ACC112 (cell line): ENCODE data around the gene OR10H1.
"Not testable (repeated sequence)": the region's sequence is repeated elsewhere in the genome, so short reads cannot be mapped to it uniquely, and the experiment has no call there.

Source experiments
- H2AFZ ChIP-seq: fragments of 200-600 bp; sonication (generic); one replicate; pipeline ENCODE4 v1.6.0; 2017; ENCODE audit warnings: antibody characterized with exemption, low read length; ENCODE audit not compliant: unreplicated experiment
- H3K27ac ChIP-seq: fragments of 200-600 bp; sonication (generic); 2 replicates; pipeline ENCODE4 v1.5.1; 2014; ENCODE audit warnings: low read depth, mild to moderate bottlenecking, antibody characterized with exemption, low read length, moderate library complexity
- H3K27me3 ChIP-seq: fragments of 200-600 bp; sonication (generic); 2 replicates; pipeline ENCODE4 v1.6.1; 2014; ENCODE audit warnings: mild to moderate bottlenecking, antibody characterized with exemption, low read length, moderate library complexity, mixed read lengths; ENCODE audit not compliant: insufficient read depth
- H3K36me3 ChIP-seq: fragments of 200-600 bp; sonication (generic); 2 replicates; pipeline ENCODE4 v1.6.1; 2016; ENCODE audit warnings: mild to moderate bottlenecking, antibody characterized with exemption, low read length, moderate library complexity, mixed read lengths; ENCODE audit not compliant: insufficient read depth
- H3K4me1 ChIP-seq: fragments of 200-600 bp; sonication (generic); one replicate; pipeline ENCODE4 v1.6.1; 2016; ENCODE audit warnings: low read length, mixed read lengths; ENCODE audit not compliant: insufficient read depth, unreplicated experiment, control insufficient read depth
- H3K4me3 ChIP-seq: fragments of 200-600 bp; sonication (generic); 2 replicates; pipeline ENCODE4 v1.5.1; 2014; ENCODE audit warnings: mild to moderate bottlenecking, low read depth, low read length
- H3K79me2 ChIP-seq: fragments of 200-600 bp; sonication (generic); one replicate; pipeline ENCODE4 v1.6.0; 2016; ENCODE audit warnings: low read length; ENCODE audit not compliant: control insufficient read depth, unreplicated experiment, insufficient read depth

The OR10H1 gene

GRCh38 chr19:15788594-15789270 lies 26.7 kb downstream of the OR10H1 start:
- H3K79me2 ChIP-seq, result no peaks in the 10 kb centered on the region
- H3K27me3 ChIP-seq, result no peaks in the 10 kb centered on the region
- no peak overlapping the region for H2AFZ ChIP-seq
- no peak overlapping the region for H3K4me3 ChIP-seq
- no peak overlapping the region for H3K27ac ChIP-seq
- H3K36me3 ChIP-seq, result no peaks in the 10 kb centered on the region
- no peaks in the 10 kb centered on the region for H3K4me1 ChIP-seq

DNA sequence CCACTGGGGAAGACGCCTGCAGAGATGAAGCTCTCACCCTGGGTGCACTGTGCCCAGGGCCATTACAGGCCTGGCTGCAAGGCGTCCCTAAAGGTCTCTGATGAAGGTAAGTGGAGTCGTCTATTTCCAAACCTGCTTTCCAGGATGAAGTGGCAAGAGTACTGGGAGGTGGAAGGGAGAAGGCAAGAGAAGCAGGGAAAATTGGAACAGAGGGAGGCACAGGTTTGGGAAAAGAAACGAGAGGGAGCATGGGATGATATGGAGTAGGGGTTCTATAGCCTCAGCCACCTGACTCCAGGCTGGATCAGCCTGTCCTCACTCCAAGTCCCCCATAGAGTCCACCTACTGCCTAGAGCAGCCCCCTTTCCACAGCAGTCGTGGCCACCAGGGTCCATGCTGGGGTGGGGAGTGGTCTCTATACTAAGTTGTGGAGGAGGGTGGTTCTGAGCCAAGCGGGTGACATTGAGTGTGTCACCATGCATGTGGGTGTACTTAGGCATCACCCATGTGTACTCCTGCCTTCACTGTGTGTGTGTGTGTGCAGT lies 27.8 kb downstream of the OR10H1 start, which contains the start of gene OR10H5:
OR10H5 (plus strand) TSS at position 51 of the 545 bp plus-strand sequence. CDS start 6,388 bp downstream, outside the sequence.
- Histone ChIP-seq H3K27me3 (no peaks in the 10 kb centered on the region), H3K36me3 (no peaks in the 10 kb centered on the region)

GRCh38 chr19:15782896-15783295 lies 32.6 kb downstream of the OR10H1 start:
- not testable (repeated sequence) for H3K36me3 ChIP-seq, H3K79me2 ChIP-seq, H2AFZ ChIP-seq, H3K4me3 ChIP-seq, H3K27ac ChIP-seq, H3K27me3 ChIP-seq, H3K4me1 ChIP-seq

More for the DNA sequence above, 27.8 kb downstream of the OR10H1 start, which contains the start of gene OR10H5:
- no peak within 1 kb of the TSS for H3K4me3 ChIP-seq
- no peak within 1 kb of the TSS for H3K27ac ChIP-seq
- H3K4me1 ChIP-seq, result no peaks in the 10 kb centered on the region
- no peaks in the 10 kb centered on the region for H3K79me2 ChIP-seq
- no peak within 1 kb of the TSS for H2AFZ ChIP-seq

DNA sequence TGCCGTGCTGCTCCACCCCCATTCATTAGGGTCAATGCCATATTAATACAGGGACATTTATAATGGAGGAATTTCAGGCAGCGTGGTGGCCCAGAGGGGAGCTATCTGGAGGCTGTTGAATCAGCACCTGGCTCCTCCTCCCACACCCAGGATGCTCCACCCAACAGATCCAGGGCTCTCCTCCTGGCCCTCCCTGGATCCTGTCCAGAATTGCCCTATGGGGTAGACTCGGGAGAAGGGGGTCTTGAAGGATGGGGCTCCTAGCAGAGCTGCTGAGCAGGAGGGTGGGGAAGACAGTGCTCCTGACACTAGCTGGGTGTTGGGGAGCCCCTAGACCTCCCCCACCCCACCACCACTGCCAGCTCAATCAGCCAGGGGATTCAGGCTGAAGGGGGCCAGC lies 33.3 kb downstream of the OR10H1 start:
- Histone ChIP-seq H3K4me1 (no peaks in the 10 kb centered on the region), H3K79me2 (no peaks in the 10 kb centered on the region), H3K27me3 (no peaks in the 10 kb centered on the region), H3K27ac (no peak overlapping the region), H3K36me3 (no peaks in the 10 kb centered on the region), H3K4me3 (no peak overlapping the region), H2AFZ (no peak overlapping the region)

- H3K4me1 ChIP-seq, result no peaks in the 10 kb centered on the region
- no peak overlapping the region for H2AFZ ChIP-seq
- H3K27me3 ChIP-seq, result no peaks in the 10 kb centered on the region
- no peak overlapping the region for H3K27ac ChIP-seq
- H3K36me3 ChIP-seq, result no peaks in the 10 kb centered on the region
- no peak overlapping the region for H3K4me3 ChIP-seq
- H3K79me2 ChIP-seq, result no peaks in the 10 kb centered on the region
Observed at GRCh38 chr19:15781661-15782060, 33.8 kb downstream of the OR10H1 start.

- Histone ChIP-seq H3K27ac (no peak overlapping the region), H3K4me1 (no peaks in the 10 kb centered on the region), H2AFZ (no peak overlapping the region), H3K4me3 (no peak overlapping the region), H3K79me2 (no peaks in the 10 kb centered on the region), H3K36me3 (no peaks in the 10 kb centered on the region), H3K27me3 (no peaks in the 10 kb centered on the region)
Observed at GRCh38 chr19:15780610-15781418, 34.6 kb downstream of the OR10H1 start.

GRCh38 chr19:15779756-15780476 lies 35.5 kb downstream of the OR10H1 start:
- Histone ChIP-seq H3K36me3 (no peaks in the 10 kb centered on the region), H3K27me3 (no peaks in the 10 kb centered on the region), H3K27ac (no peak overlapping the region)

GRCh38 chr19:15776991-15777970 lies 38.2 kb downstream of the OR10H1 start:
- Histone ChIP-seq H2AFZ (no peak overlapping the region), H3K27me3 (no peaks in the 10 kb centered on the region), H3K36me3 (no peaks in the 10 kb centered on the region)

More at GRCh38 chr19:15779756-15780476, 35.5 kb downstream of the OR10H1 start:
- Histone ChIP-seq H3K79me2 (no peaks in the 10 kb centered on the region), H2AFZ (no peak overlapping the region), H3K4me3 (no peak overlapping the region), H3K4me1 (no peaks in the 10 kb centered on the region)

DNA sequence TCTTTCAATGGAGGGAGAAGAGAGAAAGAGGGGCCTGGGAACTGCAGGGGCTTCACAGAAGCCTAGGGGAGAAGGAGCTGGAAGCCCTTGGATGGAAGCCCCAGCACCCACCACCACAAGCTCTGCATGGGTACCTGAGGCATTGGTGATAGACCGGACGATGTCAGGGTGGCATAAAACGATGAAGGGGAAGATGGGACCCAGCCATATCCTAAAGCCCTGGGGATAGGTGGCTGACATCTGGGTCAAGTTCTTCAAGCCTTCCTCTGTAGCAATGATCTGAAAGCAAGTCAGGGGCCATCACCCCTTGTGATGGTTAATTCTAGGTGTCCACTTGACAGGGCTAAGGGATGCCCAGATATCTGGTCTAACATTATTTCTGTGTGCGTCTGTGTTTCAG lies 39.2 kb downstream of the OR10H1 start:
- H3K79me2 ChIP-seq, result no peaks in the 10 kb centered on the region

More at GRCh38 chr19:15776991-15777970, 38.2 kb downstream of the OR10H1 start:
- Histone ChIP-seq H3K79me2 (no peaks in the 10 kb centered on the region), H3K4me3 (no peak overlapping the region), H3K27ac (no peak overlapping the region), H3K4me1 (no peaks in the 10 kb centered on the region)

More for the DNA sequence above, 39.2 kb downstream of the OR10H1 start:
- H3K27ac ChIP-seq, result no peak overlapping the region
- no peaks in the 10 kb centered on the region for H3K4me1 ChIP-seq
- H3K36me3 ChIP-seq, result no peaks in the 10 kb centered on the region
- H3K4me3 ChIP-seq, result no peak overlapping the region
- no peak overlapping the region for H2AFZ ChIP-seq
- H3K27me3 ChIP-seq, result no peaks in the 10 kb centered on the region
